Vagina (tissue), 2 donors: Measurements from ENCODE around the gene RIMBP3C. TPM values are rescaled to one million over a fixed set of nuclear protein-coding genes. Genes with fewer than 3 reads are reported as not detected.
"Not testable (repeated sequence)": the region's sequence is repeated elsewhere in the genome, so short reads cannot be mapped to it uniquely, and the experiment has no call there.

Experiments
- DNase-seq, 2 donors: peaks; one replicate each; pipeline ENCODE4 v3.0.0-alpha.2; 2017; ENCODE audit errors: extremely low spot score in 2 of 2
- H3K27ac ChIP-seq: fragments of 200-600 bp; sonication (generic); one replicate; pipeline ENCODE4 v1.5.1; 2019
- H3K27me3 ChIP-seq: fragments of 200-600 bp; sonication (generic); one replicate; pipeline ENCODE4 v1.5.1; 2019
- H3K36me3 ChIP-seq, 2 donors: fragments of 200-600 bp; sonication (generic); one replicate each; pipeline ENCODE4 v1.5.1; 2017 to 2019
- H3K4me1 ChIP-seq: fragments of 200-600 bp; sonication (generic); one replicate; pipeline ENCODE4 v1.5.1; 2019
- H3K4me3 ChIP-seq, 2 donors: fragments of 200-600 bp; sonication (generic); 1 replicate in 1 of 2; 2 replicates in 1 of 2; pipeline ENCODE4 v1.5.1; 2016 to 2019
- H3K9me3 ChIP-seq: fragments of 200-600 bp; sonication (generic); one replicate; pipeline ENCODE4 v1.5.1; 2019
- POLR2A ChIP-seq, 2 donors: fragments of 450-650 bp; IDR thresholded peaks; one replicate each; pipeline ENCODE4 v1.6.1; 2017; ENCODE audit warnings: antibody characterized with exemption in 2 of 2, mild to moderate bottlenecking in 2 of 2, moderate library complexity in 2 of 2
- POLR2AphosphoS5 ChIP-seq, 2 donors: sonication (generic); formaldehyde crosslinking; IDR thresholded peaks; one replicate each; pipeline ENCODE4 v1.9.0; 2017; ENCODE audit warnings: antibody characterized with exemption in 2 of 2, mild to moderate bottlenecking in 2 of 2, low read depth in 1 of 2; ENCODE audit not compliant: insufficient read depth in 1 of 2
- intact Hi-C: fragments of 100-400 bp; cut with DNase I; formaldehyde crosslinking; loops from one replicate; pipeline ENCODE4 v1.15.1; 2023
- total RNA-seq: library from RNA; depleted of rRNA; stranded (reverse); fragments of >200 nt; gene quantifications from one replicate; pipeline ENCODE4 v1.2.3, GENCODE V29; 2016
- TF ChIP-seq, protein P1 (sequence below), 3 experiments: fragments of 450-650 bp in 2 of 3; fragments of 200-600 bp in 1 of 3; sonication (generic) in 1 of 3; IDR thresholded peaks; one replicate each; pipeline ENCODE4 v1.5.1; 2017 to 2019; ENCODE audit warnings: antibody characterized with exemption in 3 of 3, mild to moderate bottlenecking in 2 of 3, moderate library complexity in 2 of 3

Gene RIMBP3C
- total RNA-seq, 1 donor from 2014 or later = not detected

DNA sequence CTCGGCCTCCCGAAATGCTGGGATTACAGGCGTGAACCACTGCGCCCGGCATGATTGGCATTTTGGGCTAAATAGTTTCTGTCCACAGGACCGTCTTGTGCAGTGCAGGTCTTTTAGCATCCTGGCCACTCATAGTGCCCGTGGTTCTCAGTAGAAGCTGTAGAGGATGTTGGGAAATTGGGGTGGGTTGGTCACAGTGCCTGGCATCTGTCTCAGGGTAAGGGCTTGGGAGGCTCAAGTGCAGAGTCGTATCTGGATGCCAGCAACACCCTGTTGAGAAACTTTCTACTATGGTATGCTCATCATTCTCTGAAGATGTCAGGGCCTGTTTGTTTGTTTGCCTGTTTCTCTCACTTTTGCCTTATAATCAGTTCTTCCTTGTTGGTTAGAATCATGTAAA lies 38.1 kb upstream of the RIMBP3C start:
- Histone ChIP-seq H3K9me3 (no peaks in the 10 kb centered on the region), H3K4me1 (peaks cover 56% of the 10 kb centered on the region), H3K27me3 (no peaks in the 10 kb centered on the region), H3K36me3 (peaks cover 0 to 8% of the 10 kb centered on the region in 2 donors), H3K4me3 (no peak overlapping the region), H3K27ac (no peak overlapping the region)
- no peak for DNase-seq
- intact Hi-C loops = no loop called here
- no peak for TF ChIP-seq POLR2AphosphoS5 (IDR thresholded peaks at IDR 0.05; ENCODE audit: insufficient read depth in 1 of 2, low read depth in 1 of 2)
- no peak for TF ChIP-seq POLR2A (IDR thresholded peaks at IDR 0.05)
- TF ChIP-seq, protein P1, sequence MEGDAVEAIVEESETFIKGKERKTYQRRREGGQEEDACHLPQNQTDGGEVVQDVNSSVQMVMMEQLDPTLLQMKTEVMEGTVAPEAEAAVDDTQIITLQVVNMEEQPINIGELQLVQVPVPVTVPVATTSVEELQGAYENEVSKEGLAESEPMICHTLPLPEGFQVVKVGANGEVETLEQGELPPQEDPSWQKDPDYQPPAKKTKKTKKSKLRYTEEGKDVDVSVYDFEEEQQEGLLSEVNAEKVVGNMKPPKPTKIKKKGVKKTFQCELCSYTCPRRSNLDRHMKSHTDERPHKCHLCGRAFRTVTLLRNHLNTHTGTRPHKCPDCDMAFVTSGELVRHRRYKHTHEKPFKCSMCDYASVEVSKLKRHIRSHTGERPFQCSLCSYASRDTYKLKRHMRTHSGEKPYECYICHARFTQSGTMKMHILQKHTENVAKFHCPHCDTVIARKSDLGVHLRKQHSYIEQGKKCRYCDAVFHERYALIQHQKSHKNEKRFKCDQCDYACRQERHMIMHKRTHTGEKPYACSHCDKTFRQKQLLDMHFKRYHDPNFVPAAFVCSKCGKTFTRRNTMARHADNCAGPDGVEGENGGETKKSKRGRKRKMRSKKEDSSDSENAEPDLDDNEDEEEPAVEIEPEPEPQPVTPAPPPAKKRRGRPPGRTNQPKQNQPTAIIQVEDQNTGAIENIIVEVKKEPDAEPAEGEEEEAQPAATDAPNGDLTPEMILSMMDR (IDR thresholded peaks at IDR 0.05) = no peak

DNA sequence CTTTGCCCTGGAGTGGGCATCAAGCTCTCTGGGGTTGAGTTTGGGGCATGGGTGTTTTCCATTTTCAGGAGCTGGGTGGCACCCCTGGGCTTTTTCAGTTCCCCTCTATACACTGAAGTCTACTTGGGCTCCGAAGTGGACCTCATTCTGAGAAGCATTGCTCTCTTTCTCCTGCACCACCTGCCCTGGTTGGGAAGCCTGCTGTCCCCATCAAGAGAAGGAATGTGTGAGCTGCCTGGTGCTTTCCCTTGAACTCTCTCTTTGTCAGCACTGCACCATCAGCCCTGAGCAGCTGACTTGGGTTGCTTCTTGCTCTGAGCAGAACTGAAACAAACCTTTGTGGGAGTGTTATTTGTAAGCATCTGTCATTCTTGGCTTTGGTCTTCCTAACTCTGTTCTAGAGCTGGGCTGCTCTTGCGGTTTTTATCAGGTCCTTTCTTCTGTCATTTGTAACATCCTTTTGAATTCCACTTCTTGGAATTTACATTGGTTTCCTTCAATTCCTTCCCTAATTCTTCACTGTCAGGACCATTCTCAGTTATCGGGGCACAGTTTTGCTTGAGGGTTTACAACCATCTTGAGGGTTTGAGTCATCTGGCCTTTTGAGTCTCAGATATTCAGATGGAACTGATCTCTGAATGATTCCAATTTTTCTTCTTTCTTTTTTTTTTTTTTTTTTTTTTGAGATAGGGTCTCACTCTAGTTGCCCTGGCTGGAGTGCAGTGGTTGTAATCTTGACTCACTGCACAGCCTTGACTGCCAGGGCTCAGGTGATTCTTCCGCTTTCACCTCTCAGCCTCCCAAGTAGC lies 36.7 kb upstream of the RIMBP3C start:
- Histone ChIP-seq H3K27ac (no peak overlapping the region), H3K4me1 (peaks cover 56% of the 10 kb centered on the region), H3K4me3 (no peak overlapping the region), H3K9me3 (no peaks in the 10 kb centered on the region), H3K36me3 (no peaks in the 10 kb centered on the region), H3K27me3 (no peaks in the 10 kb centered on the region)
- intact Hi-C loops = no loop called here
- TF ChIP-seq POLR2AphosphoS5 (IDR thresholded peaks at IDR 0.05; ENCODE audit: insufficient read depth in 1 of 2, low read depth in 1 of 2) = no peak
- no peak for TF ChIP-seq POLR2A (IDR thresholded peaks at IDR 0.05)
- TF ChIP-seq, protein P1 (IDR thresholded peaks at IDR 0.05) = no peak
- no peak for DNase-seq

DNA sequence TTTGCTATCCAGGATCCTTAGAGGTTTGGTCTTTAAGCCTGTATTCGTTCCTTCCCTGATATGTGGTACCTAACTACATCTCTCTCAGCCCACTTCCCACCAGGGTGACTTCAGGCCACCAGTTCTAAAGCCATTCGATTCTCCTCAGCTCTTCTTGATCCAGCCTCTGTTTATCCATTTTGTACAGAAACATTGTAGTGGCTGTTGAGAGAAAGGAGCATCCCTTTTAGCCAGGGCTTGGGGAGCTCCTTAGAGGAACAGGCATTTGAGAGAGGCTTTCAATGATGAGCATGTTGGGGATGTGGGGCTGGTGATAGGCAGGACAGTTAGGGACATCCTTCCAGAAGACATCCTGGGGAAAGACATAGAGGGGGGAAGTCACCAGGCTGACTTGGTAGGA lies 34.1 kb upstream of the RIMBP3C start:
- TF ChIP-seq POLR2A (IDR thresholded peaks at IDR 0.05) (no peak), POLR2AphosphoS5 (IDR thresholded peaks at IDR 0.05; ENCODE audit: insufficient read depth in 1 of 2, low read depth in 1 of 2) (no peak)
- TF ChIP-seq, protein P1 (IDR thresholded peaks at IDR 0.05) = no peak
- intact Hi-C loops = no loop called here
- peaks cover 35% of the 10 kb centered on the region for H3K4me1 ChIP-seq
- DNase-seq = no peak
- H3K27ac ChIP-seq = no peak overlapping the region
- no peak overlapping the region for H3K4me3 ChIP-seq
- H3K27me3 ChIP-seq = no peaks in the 10 kb centered on the region
- no peaks in the 10 kb centered on the region for H3K36me3 ChIP-seq
- H3K9me3 ChIP-seq = no peaks in the 10 kb centered on the region

DNA sequence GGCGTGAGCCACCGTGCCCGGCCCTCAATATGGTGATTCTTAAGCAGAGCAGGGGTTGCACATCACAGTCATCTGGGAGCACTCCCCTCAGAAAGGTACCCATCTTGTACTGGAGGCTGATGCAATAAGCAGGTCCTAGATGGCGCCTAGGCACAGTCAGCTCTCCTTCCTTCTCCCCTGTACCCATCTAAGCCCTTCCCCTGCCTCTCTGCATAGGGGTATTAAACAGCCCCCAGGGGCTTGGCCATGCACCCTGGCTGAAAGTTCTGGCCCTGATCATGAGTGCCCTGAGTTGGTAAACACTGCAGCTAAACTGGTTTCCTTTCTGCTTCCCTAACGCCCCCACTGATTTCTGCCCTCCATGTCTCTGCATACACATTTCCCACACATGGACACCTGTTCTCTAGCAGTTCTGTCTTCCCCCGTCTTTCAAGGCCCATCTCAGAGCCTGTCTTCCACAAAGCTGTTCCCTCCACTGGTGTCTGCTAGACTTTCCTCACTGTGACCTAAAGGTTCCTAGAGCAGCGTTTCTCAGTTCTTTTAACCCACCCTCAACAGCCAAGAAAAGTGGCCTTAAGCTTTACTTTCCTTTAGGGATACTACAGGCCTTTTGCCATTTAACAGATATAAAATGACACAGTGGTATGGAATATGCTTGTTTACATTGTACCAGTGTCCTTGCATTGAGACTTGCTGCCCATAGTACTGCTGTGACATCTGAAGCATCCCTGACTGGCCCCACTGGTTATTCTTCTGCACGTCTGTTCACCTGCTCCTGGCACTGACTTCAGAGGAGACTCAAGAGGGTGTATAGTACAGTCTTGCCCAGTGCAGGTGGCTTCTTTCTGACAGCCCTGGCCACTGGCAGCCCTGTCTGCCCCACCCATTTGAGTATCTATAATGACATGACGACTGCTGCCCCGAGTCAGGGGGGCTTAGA lies 31.8 kb upstream of the RIMBP3C start:
- intact Hi-C loops = no loop called here
- no peak for DNase-seq
- H3K4me3 ChIP-seq = no peak overlapping the region
- H3K27me3 ChIP-seq = no peaks in the 10 kb centered on the region
- TF ChIP-seq, protein P1 (IDR thresholded peaks at IDR 0.05) = no peak
- TF ChIP-seq POLR2A (IDR thresholded peaks at IDR 0.05) (no peak), POLR2AphosphoS5 (IDR thresholded peaks at IDR 0.05; ENCODE audit: insufficient read depth in 1 of 2, low read depth in 1 of 2) (no peak)
- peaks cover 38% of the 10 kb centered on the region for H3K4me1 ChIP-seq
- no peaks in the 10 kb centered on the region for H3K36me3 ChIP-seq
- no peaks in the 10 kb centered on the region for H3K9me3 ChIP-seq
- H3K27ac ChIP-seq = no peak overlapping the region

DNA sequence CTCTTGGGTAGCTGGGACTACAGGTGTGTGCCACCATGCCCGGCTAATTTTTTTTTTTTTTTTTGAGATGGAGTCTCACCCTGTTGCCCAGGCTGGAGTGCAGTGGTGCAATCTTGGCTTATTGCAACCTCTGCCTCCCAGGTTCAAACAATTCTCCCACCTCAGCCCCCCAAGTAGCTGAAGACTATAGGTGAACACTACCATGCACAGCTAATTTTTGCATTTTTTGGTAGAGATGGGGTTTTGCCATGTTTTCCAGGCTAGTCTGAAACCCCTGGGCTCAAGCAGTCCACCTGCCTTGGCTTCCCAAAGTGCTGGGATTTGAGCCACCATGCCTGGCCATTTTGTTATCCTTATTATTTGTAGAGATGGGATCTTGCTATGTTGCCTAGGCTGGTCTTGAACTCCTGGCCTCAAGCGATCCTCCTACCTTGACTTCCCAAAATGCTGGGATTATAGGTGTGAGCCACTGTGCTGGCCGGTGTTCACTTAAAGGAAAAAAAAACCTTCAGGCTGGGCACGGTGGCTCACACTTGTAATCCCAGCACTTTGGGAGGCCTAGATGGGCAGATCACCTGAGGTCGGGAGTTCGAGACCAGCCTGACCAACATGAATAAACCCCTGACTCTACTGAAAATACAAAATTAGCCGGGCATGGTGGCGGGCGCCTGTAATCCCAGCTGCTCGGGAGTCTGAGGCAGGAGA lies 29.9 kb upstream of the RIMBP3C start:
- H3K27ac ChIP-seq, H3K27me3 ChIP-seq, H3K36me3 ChIP-seq, H3K4me3 ChIP-seq, DNase-seq, H3K9me3 ChIP-seq, intact Hi-C loops: not testable (repeated sequence)
- peaks cover 34% of the 10 kb centered on the region for H3K4me1 ChIP-seq

DNA sequence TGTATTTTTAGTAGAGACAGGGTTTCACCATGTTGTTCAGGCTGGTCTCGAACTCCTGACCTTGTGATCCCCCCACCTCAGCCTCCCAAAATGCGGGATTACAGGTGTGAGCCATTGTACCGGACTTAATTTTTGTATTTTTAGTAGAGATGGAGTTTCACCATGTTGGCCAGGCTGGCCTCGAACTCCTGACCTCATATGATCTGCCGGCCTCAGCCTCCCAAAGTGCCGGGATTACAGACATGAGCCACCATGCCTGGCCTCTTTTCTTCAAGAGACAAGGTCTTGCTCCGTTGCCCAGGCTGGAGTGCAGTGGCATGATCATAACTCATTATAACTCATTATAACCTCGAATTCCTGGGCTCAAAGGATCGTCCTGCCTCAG lies 29.4 kb upstream of the RIMBP3C start:
- H3K36me3 ChIP-seq, intact Hi-C loops, H3K27ac ChIP-seq, DNase-seq, H3K9me3 ChIP-seq, H3K4me3 ChIP-seq, H3K27me3 ChIP-seq: not testable (repeated sequence)
- peaks cover 34% of the 10 kb centered on the region for H3K4me1 ChIP-seq
